Kidney tubule cell (primary cell): ENCODE results near the gene GPANK1.

Experiments
- DNase-seq: peaks from one replicate; pipeline ENCODE4 v3.0.0-alpha.2; 2018; ENCODE audit warnings: low spot score

GPANK1 gene

DNA sequence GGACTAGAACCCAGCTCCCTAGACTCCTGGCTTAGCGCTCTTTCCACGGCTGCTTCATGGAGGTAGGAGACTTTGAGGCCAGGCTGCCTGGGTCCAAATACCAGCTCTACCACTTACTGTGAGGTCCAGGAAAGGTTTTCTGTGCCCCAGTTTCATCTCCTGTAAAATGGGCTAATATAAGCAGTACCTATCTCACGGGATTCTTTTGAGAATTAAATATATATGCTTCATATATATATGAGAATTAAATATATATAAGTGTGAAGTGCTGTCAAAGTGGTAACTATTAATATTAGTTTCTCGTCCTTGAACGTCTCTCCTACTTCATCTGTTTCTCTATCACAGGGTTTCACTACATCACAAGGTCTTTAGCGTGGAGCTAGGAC lies 26.3 kb upstream of the GPANK1 start:
- DNase-seq: no peak

DNA sequence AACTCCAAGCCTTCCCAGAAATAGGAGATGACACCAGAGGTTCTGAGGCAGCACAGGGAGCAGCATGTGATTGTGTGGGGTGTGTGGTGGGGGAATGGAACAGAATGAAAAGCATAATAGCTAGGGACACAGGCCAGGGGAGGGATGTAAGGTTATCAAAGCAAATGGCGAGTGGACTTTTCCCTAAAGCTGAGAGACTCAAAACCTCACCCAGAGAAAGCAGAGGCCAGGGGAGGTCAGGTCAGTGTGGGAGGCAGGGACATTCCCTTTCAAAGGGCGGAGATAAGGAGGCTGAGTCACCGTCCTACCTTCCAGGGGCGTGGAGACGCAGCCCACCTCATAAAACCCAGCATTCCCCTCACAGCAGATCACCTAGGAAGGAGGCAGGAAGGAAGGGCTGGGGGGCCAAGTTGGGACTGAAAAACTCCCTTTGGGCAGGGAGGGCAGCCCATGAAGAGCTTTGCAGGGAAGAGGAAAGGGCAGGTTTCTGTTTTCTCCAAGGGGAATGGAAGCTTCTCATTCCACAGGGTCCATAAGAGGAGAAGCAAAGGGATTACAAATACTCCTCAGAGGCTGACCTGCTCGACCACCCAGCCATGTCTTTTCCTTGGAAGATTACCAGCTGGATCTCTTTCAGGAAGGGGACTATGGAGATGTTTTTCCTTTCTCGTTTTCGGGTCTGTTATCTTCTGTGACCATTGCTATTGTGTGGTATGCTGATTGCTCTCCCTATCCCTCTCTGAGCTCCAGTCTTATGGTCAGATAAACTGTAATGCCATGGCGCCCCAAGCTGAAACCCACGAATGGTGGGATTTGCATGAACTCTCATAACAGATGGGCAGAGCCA lies 25.7 kb upstream of the GPANK1 start:
- DNase-seq: peak; percentile 16

DNA sequence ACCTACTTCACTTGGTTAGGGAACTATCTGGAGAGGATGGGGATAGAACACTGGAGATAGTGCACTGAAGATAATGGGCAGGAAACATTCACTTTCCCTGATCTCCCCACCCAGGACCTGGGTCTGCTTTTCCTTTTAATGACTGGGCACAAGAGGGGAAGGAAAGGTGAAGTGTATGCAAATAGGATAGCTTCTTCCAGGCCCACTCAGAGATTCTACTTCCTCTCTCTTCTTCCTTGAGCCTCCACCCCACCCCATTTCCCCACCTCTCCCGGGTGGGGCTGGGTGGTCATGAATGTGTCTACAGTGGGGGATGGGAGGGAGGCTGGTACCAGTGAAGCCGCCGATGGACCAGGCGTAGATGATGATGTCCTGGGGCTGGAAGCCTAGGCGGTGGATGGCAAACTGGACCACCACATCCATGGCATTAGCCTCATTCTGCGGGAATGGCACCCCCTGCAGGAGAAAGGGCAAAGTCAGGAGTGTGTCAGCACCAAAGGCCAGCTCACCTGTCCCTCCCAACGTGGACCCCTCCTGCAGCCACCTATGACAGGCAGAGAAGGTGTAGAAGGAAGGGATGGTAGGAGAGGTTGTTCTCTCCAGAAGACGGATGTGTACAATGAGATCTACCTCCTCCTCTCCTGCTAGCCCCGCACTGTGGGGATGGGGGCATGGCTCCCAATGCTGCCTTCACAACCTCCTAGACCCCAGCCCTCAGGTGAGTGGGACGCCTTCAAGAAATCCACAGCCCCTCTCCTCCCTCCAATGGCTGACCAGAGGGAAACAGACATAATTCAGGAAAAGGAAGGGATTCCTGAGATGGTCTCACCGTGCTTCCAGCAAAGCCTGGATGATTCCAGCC lies 24.7 kb upstream of the GPANK1 start:
- no peak for DNase-seq

DNA sequence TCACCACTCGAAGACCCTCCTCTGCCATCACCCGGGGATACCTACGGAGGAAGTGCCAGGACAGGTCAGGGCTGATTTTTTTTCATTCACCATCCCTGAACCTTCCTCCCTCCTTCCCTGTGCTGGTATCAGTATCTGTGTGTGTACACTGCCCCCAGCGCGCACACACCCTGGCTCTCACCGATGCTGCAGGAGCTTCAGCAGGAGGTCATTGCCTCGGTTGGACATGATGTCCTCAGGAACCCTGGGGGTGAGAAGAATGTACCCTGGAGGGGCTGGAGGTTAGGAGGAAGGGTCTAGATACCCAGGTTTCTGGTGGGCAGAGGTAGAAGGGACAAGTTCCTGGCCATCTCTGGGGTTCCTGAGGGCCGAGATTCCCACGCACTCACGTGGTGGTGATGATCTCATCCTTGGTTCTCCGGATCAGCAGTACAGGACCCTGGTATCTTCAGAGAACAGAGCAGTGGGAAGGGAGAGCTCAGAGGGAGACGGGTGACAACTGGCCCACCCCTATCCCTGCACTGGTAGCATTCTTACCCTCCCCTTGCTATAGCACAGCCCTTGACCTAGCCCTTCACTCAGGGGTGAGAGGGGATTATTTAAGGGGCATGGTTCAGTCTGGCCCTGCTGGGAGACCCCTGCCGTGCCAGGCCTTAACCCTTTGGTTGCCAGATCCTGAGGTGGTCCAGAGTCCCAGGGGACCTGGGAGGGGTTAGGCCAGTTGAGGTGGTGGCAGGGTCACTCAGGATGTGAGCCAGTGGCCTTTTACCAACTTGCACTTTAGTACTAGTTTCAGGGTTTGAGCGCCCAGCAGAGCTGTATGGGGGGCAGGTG lies 23.3 kb upstream of the GPANK1 start:
- no peak for DNase-seq

DNA sequence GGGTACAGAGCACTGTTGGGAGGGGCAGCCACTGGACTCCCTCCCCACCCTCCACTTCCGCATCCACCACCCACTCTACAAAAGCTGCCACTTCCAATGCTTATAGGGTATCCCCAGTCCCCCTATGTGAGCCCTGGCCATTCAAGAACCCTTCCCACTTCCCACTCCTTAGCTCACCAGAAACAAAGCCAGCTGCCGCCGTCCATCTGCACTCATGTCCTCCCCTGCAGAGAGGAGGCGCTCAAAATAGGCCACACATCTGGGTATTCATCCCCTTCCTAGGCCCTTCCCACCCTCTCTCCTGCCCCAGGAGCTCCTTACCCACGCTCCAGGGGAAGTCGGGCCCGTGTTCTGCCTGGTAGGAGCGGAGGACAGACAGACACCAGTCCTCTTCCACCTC lies 22.5 kb upstream of the GPANK1 start:
- DNase-seq: no peak

DNA sequence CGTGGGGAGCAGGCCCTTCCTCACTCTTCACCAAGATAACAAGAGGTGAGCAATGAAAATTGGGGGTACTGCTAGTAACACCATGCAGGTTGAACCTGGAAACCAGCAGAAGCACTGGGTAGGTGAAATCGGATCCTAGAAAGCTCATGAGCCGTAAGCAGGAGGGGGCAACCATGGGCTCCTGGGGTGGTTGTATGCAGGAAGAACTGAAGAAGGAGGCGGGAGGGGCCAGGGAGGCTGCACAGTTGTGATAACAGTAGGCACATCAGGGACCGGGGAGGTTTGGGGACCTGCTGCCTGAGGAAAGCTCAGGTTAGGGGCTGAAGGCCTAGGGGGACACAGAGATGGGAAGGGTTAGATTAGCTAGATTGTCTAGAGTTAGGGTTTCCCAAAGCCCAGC lies 21.7 kb upstream of the GPANK1 start:
- no peak for DNase-seq

DNA sequence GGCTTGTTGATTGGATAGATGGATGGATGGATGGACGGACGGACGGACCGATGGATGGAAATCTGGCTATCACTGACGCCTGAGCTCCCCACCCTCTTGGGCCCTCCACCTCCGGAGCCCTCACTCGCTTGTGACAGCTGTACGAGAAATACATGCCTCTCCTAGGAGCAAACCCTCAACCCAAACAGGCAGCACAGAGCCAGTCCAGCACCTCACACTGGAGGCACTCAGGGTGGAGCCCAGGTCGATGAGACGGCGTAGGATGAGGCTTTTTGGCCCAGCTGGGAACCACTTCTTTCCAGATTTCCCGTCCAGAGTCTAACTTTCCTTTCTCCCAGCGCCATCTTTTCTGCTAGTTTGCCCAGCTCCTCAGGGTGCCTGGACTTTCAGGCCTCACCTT lies 18.8 kb upstream of the GPANK1 start:
- no peak for DNase-seq

DNA sequence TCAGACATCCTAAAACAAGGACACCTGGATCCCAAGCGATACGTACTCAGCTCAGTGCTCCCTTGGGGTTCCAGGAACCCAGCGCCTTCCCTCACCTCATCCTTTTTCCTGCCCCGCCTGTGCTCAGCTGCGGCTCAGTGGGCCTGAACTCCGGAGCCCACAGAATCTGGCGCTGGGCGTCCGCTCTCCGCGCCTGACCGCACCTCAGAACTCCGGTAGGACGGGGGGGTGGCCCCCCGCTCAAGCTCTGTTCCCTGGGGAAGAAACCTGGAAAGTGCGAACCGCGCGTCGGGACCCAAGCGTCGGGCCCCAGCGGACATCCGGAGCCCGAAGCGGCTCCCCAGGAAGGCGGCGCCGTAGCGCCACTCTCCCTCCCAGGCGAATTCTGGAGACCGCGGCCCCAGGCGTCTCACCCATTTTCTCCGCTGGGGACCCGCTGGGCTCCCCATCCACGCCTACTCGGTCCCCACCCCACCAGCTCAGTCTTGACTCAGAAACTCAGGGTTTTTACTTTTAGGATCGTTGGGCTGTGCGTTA lies 16.4 kb upstream of the GPANK1 start:
- peak; percentile 86 for DNase-seq

DNA sequence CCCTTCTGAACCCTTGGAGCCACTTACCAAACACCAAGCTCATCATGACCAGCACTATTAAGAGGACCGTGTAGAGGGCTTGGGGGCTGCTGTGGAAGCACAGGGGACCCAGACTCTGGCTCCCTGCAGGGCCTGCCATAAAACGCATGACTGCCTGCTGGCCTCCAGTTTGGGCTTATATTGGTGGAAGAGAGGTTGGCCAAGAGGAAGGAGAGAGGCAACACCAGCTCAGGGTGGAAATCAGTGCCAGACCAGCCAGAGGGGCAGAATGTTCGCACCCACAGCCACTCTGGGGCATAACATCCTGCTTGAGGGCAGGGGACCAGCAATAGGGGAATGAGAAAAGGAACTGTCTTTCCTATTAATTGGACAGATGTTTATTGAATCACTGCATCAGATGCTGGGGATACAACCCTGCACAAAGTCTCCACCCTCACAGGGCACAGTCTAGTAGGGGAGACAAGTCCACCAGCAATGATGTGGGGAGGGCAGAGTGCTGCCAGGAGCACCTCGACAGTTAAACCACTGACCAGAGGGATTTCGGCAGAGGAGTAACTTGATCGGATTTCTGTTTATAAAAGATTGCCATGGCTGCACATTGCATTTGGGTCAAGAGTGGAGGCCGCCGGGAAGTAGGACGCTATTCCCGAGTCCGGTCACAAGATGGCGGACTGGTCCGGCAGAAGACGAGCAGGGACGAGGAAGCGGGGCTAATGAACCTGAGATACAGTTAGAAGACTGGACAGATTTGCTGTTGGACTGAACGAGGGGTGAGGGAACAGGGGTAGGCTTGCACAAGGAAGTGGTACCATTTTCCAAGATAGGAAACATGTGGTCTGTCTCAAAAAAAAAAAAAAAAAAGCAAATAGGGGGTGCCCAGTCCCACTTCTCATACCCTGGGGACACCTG lies 15.7 kb upstream of the GPANK1 start, which contains the start of gene LY6G5C:
LY6G5C (minus strand) TSS at position 842 of the 909 bp plus-strand sequence; CDS start at position 148, 694 bp downstream.
- DNase-seq: peak; percentile 91

DNA sequence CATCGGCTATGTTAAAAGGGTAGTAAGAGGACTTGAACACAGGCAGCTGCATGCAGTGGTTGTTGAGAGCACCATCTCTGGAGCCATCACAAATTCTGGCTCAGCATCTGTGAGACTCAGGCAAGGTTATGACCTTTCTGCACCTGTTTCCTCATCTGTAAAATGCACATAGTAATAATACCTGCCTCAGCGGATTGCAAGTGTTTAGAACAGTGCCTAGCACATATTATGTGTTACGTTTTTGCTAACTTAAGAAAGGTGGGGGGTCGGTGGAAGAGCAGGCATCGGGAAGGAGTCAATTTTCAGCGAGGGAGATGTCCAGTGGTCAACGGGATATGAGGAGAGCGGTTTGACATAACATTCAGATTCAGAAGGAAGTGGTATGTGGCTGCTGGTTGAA lies 13.2 kb upstream of the GPANK1 start:
- no peak for DNase-seq

DNA sequence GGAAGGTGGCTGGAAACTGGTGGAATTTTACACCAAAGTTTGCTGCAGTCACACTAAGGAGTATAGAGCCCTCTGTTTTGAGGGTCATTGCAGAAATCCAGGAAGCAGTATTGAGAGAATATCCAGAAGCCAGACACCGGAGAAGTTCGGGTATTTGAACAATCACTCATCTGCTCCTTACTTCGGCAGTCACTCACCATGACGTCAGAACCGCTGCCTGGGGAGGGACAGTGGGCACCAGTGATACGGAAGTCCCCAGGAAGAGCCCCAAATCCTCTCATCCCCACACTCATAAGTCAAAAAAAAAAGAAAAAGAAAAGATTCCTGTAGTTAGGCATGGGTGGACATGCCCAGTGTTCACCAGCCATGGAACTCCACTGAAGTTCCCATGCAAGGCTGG lies 12.1 kb upstream of the GPANK1 start:
- no peak for DNase-seq

DNA sequence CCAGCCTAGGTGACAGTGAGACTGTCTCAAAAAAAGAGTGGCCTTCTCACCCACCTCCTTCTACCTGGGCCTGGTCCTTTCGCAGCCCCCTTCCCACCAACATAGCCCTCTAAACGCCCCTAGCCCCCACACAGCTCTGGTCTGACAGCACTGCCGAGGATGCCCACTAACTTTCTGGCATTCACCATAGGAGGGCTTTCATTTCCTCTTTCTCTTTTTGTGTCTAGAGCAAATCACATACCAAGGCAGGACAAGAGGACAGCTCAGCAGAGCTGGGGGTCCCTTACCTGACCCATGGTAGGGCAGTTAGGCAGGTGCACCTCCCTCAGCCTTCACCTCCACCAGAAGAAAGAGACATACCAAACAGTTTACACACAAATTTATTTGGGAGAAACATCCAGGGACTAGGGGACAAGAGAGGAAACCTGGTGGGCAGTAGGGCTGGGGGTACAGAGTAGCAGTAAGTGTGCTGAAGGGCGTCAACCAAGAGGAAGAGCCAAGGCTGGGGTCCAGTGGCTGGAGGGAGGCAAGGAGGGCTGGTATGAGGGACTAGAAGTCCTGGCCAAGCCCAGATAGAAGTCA lies 11.6 kb upstream of the GPANK1 start:
- no peak for DNase-seq

DNA sequence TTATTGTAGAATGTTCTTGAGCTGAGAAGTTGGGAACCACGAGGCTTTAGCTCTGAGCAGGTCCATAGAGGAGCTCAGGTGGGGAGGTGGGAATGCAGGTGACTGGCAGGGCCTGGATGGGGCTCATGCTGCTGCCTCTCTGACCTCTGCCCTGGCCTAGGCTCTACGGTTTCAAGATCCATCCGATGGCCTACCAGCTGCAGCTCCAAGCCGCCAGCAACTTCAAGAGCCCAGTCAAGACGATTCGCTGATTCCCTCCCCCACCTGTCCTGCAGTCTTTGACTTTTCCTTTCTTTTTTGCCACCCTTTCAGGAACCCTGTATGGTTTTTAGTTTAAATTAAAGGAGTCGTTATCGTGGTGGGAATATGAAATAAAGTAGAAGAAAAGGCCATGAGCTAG lies 4.9 kb upstream of the GPANK1 start, which contains the start of gene LY6G5B:
LY6G5B (plus strand) TSS at position 301 of the 400 bp plus-strand sequence. CDS start 975 bp downstream, outside the sequence.
- no peak for DNase-seq

DNA sequence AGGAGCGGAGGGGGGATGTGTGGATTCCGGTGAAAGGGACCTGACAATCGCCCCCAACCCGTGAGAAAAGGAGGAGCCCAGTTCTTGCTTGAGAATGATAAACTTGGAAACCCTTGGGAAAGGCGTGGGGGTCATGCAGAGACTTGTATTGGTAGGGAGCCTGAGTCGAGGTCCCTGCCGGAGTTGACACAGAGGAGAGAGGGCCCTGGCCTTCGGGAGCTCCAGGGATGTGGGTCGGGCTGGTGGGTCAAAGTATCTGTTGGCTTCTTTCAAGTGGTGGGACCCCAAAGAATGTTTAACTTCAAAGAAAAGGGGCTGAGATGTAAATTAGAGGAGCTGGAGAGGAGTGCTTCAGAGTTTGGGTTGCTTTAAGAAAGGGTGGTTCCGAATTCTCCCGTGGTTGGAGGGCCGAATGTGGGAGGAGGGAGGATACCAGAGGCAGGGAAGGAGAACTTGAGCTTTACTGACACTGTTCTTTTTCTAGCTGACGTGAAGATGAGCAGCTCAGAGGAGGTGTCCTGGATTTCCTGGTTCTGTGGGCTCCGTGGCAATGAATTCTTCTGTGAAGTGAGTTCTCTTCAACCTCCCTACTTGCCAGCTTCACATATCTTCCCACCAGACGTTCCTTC lies 1.7 kb upstream of the GPANK1 start:
- DNase-seq: no peak

DNA sequence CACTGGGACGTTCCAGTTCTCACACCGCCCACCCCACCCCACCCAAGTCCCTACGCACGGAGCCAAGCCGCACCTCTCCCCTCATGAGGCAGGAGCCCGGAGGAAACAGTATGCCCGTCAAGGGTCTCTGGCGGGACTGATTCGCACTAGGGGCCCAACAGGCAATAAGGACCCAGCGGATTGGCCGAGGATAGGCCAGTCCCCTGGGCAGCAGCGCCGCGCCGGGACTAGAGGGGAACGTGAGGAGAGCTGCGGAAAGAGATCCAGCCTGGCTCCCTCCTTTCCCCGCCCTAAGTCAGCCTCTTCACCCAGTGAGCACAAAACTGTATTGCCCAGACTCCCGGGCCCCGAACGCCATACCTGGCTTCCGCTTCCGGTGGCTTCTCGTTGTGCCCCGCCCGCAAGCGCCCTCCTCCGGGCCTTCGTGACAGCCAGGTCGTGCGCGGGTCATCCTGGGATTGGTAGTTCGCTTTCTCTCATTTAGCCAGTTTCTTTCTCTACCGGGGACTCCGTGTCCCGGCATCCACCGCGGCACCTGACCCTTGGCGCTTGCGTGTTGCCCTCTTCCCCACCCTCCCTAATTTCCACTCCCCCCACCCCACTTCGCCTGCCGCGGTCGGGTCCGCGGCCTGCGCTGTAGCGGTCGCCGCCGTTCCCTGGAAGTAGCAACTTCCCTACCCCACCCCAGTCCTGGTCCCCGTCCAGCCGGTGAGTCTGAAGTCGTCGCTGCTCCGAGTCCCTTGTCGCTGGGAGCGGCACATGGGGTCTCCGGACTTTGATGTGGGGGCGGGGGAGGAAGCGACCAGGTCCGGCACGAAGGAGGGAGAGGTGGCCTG lies 922 bp upstream of the GPANK1 start, which contains the start of gene CSNK2B:
CSNK2B (plus strand) TSS at position 580 of the 836 bp plus-strand sequence. CDS start 752 bp downstream, outside the sequence.
- DNase-seq: peak; percentile 98

DNA sequence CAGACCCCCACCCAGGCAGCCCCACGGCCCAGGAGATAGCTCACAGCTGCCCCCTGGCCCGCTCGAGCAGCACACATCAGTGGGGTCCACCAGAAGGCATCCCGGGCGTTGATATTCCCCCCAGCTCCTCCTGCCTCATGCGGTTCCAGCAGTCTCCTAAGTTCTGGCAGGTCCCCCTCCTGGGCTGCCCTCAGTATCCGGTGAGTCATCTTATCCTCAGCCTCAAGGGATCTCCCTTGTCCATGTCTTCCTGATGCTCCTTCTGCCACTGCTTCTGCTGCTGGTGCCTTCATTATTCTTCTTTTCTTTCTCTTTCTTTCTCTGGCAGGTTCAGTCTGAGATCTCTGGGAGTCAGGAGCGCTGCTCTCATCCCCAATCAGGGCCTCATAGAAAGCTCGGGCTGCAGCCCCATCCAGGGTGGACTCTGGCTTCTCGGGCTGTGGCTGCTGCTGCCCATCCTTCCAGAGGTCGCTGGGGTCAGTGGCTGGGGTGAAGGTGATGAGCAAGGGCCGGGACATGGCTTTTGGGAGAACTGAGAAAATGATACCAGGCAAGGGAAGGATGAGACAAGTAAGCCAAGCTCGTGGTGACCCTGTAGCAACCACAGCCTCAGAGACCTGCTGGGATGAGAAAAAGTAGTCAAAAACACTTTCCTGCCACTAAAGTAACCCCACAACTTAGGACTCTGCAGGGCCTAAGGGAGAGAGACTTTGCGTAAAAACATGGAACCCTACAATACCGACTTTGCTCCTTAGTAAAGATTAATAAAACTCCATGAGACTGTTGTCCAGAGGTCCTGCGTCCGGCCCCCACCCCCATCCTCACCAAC lies 622 bp downstream of the GPANK1 start:
- peak; percentile 82 for DNase-seq

DNA sequence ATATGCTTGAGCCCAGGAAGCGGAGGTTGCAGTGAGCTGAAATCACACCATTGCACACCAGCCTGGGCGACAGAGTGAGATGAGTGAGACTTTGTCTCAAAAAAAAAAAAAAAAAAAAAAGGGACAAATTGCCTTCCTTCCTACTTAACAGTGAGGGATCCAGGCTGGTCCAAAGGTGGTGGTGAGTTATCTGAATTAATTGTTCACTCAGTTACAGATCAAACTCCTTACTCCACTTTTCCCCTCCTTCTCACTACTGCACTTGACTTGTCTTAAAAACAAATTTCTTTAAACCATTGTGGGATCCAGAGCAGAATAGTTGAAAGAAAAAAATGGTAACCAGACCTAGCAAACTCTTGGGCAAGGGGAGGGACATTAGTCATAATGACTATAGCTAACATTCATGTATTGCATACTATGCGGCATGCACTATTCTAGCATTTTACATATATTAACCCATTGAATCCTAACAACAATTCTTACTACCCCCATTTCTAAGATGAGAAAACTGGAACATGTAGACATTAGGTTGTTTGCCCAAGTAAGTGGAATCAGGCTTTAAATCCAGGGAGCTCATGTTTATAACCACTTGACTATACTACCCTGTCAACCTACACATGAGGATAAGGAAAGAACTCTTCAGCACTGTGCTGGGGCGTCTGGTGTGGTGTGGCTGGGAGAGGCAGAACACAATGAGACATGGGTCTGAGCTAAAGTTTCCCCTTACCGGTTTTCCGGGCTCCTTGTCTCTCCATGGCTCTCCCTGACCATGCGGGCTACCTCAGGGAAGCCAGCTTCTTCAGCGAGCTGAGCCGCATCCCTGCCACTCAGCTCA lies 1.5 kb downstream of the GPANK1 start:
- no peak for DNase-seq
